Activated CD8-positive, alpha-beta T cell treated with anti-CD3 and anti-CD28 coated beads, Interleukin-2, amount 10 ng/mL, durations not matched to agents 7 days and 5 days (primary cell): ENCODE results near the gene TCF25. TPM values are rescaled to one million over a fixed set of nuclear protein-coding genes. Genes with fewer than 3 reads are reported as not detected.

Source experiments
- ATAC-seq: fragments of 150-1000 bp; cut with Tn5 transposase; one replicate; pipeline ENCODE4 v1.10.0; 2021; ENCODE audit warnings: moderate library complexity
- CTCF ChIA-PET: fragments of 350-600 bp; sonication (Branson Sonifier 250); formaldehyde crosslinking; loops from one replicate; lab custom pipeline; 2021; ENCODE audit warnings: antibody characterized with exemption; lab: Charles Lee
- POLR2A ChIA-PET: fragments of 350-600 bp; sonication (Branson Sonifier 250); formaldehyde crosslinking; loops from one replicate; lab custom pipeline; 2021; ENCODE audit warnings: antibody characterized with exemption; lab: Charles Lee
- DNase-seq: peaks from one replicate; pipeline ENCODE4 v3.0.0-alpha.2; 2020
- H3K27ac Mint-ChIP-seq: one replicate; pipeline ENCODE4 v1.8.0; 2021; ENCODE audit warnings: mild to moderate bottlenecking, mixed read lengths
- H3K27me3 Mint-ChIP-seq: one replicate; pipeline ENCODE4 v1.8.0; 2021; ENCODE audit warnings: low read depth, mixed read lengths
- H3K36me3 Mint-ChIP-seq: one replicate; pipeline ENCODE4 v1.8.0; 2021; ENCODE audit warnings: low read depth, mixed read lengths
- H3K4me1 Mint-ChIP-seq: one replicate; pipeline ENCODE4 v1.8.0; 2021; ENCODE audit warnings: low read depth, mixed read lengths
- H3K4me3 Mint-ChIP-seq: one replicate; pipeline ENCODE4 v1.8.0; 2021; ENCODE audit warnings: mild to moderate bottlenecking, mixed read lengths
- H3K9me3 Mint-ChIP-seq: one replicate; pipeline ENCODE4 v1.8.0; 2022; ENCODE audit warnings: mixed read lengths; ENCODE audit not compliant: insufficient read depth
- total RNA-seq, 2 experiments: library from RNA; stranded (reverse); gene quantifications; one replicate each; pipeline ENCODE4 v1.2.3, GENCODE V29; 2021

Gene TCF25
- total RNA-seq, 2 experiments from 2014 or later: 169 to 178 TPM

DNA sequence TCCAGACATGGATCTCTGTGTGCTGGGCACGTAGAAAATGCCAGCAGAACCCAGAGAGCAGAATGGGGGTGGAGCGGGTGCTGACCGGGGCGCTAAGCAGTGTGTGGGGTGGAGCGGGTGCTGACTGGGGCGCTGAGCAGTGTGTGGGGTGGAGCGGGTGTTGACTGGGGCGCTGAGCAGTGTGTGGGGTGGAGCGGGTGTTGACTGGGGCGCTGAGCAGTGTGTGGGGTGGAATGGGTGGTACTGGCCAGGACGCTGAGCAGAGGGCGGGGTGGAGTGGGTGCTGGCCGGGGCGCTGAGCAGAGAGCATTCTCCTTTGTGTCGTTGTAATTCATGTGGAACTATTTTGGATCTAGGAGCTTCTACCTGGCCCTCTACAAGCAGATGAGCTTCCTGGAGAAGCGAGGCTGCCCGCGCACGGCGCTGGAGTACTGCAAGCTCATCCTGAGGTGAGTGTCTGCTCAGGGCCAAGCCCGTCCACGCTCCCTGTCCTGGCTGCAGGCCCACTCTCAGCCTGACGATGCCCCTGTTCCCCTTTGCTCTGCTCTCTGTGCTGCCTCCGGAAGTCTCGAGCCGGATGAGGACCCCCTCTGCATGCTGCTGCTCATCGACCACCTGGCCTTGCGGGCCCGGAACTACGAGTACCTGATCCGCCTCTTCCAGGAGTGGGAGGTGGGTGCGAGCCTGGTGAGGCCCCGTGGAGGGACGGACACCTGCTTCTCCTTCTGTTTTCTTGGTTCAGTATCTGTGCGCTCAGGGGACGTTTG is 25.0 kb downstream of the TCF25 start:
- no peaks in the 10 kb centered on the region for H3K9me3 Mint-ChIP-seq
- ChIA-PET CTCF (no interaction called here), POLR2A (no interaction called here)
- no peaks in the 10 kb centered on the region for H3K27me3 Mint-ChIP-seq
- ATAC-seq (no peak), DNase-seq (no peak)
- H3K27ac Mint-ChIP-seq: no peak overlapping the region
- no peaks in the 10 kb centered on the region for H3K4me1 Mint-ChIP-seq
- H3K36me3 Mint-ChIP-seq: peaks cover 31% of the 10 kb centered on the region
- H3K4me3 Mint-ChIP-seq: no peak overlapping the region

DNA sequence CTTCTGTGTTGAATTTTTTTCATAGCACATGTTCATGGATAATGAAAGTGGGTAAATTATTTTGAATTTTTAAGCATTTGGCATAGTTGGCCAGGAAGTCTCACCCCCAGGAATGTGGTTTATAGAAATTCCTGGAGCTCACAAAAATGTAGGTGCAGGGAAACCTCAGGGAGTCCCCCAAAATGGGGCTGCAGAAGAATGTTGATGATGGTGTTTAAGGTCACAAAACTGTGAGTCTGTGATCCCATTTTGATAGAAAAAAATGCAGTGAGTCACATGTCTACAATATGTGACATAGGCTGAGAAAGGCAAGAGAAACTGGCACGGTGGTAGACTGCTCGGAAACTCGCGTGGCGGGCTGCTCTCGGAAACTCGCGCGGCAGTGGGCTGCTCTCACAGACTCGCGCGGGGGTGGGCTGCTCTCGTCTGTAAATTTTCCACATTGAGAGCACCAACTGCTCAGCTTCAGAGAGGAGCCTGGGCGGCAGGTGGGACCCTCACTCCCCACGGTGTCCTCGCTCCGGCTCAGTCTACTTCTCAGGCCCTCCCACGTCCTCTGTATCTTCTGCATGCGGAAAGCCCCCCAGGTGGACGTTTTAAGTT is 26.6 kb downstream of the TCF25 start:
- H3K27ac Mint-ChIP-seq: no peak overlapping the region

DNA sequence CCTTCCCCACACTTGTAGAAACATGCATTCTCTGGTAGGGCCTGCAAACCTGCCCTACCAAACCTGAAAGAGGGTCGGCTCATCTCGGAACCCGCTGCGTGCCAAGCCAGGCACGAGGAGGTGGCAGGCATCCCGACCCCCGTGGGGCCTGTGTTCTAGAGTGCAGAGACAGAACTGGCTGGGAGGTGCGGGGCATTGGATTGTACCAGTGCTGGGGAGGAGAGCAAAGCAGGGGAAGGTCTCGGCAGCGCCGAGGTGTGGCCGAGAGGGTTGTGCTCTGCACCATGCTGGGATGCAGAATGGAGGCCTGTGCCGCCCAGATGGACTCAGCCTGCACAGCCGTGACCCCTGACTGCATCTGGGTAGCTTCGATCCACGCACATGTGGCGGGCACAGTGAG is 27.5 kb downstream of the TCF25 start:
- no peaks in the 10 kb centered on the region for H3K4me1 Mint-ChIP-seq
- no peak overlapping the region for H3K4me3 Mint-ChIP-seq
- no peak overlapping the region for H3K27ac Mint-ChIP-seq
- H3K27me3 Mint-ChIP-seq: no peaks in the 10 kb centered on the region
- DNase-seq (no peak), ATAC-seq (no peak)
- POLR2A ChIA-PET: no interaction called here
- no peaks in the 10 kb centered on the region for H3K9me3 Mint-ChIP-seq
- CTCF ChIA-PET: interaction anchor here (2.5 kb wide), 1 partner anchor 10 kb away, joined by 9 read pairs; no protein-coding TSS in a partner anchor
- H3K36me3 Mint-ChIP-seq: peaks cover 31% of the 10 kb centered on the region

More for the DNA sequence above, 26.6 kb downstream of the TCF25 start:
- Mint-ChIP-seq H3K27me3 (no peaks in the 10 kb centered on the region), H3K9me3 (no peaks in the 10 kb centered on the region), H3K36me3 (peaks cover 31% of the 10 kb centered on the region), H3K4me3 (no peak overlapping the region), H3K4me1 (no peaks in the 10 kb centered on the region)
- no peak for ATAC-seq
- ChIA-PET POLR2A (no interaction called here), CTCF (interaction anchor here (2.5 kb wide), 1 partner anchor 11 kb away, joined by 9 read pairs; no protein-coding TSS in a partner anchor)
- no peak for DNase-seq

GRCh38 chr16:89902980-89903379 is 29.6 kb downstream of the TCF25 start:
- Mint-ChIP-seq H3K4me1 (no peaks in the 10 kb centered on the region), H3K4me3 (no peak overlapping the region), H3K9me3 (no peaks in the 10 kb centered on the region), H3K36me3 (peaks cover 41% of the 10 kb centered on the region), H3K27me3 (no peaks in the 10 kb centered on the region), H3K27ac (no peak overlapping the region)
- ATAC-seq: no peak
- CTCF ChIA-PET: no interaction called here
- POLR2A ChIA-PET: no interaction called here
- no peak for DNase-seq

GRCh38 chr16:89903908-89904515 is 30.6 kb downstream of the TCF25 start:
- CTCF ChIA-PET: no interaction called here

GRCh38 chr16:89904606-89905510 is 31.5 kb downstream of the TCF25 start:
- ChIA-PET CTCF (no interaction called here), POLR2A (no interaction called here)
- Mint-ChIP-seq H3K9me3 (no peaks in the 10 kb centered on the region), H3K4me3 (no peak overlapping the region), H3K4me1 (peaks cover 3% of the 10 kb centered on the region), H3K27me3 (no peaks in the 10 kb centered on the region), H3K36me3 (peaks cover 37% of the 10 kb centered on the region), H3K27ac (no peak overlapping the region)
- no peak for ATAC-seq
- no peak for DNase-seq

More at GRCh38 chr16:89903908-89904515, 30.6 kb downstream of the TCF25 start:
- H3K27ac Mint-ChIP-seq: no peak overlapping the region
- H3K4me3 Mint-ChIP-seq: no peak overlapping the region
- POLR2A ChIA-PET: no interaction called here
- DNase-seq: no peak
- H3K36me3 Mint-ChIP-seq: peaks cover 38% of the 10 kb centered on the region
- H3K27me3 Mint-ChIP-seq: no peaks in the 10 kb centered on the region
- ATAC-seq: no peak
- H3K4me1 Mint-ChIP-seq: no peaks in the 10 kb centered on the region
- no peaks in the 10 kb centered on the region for H3K9me3 Mint-ChIP-seq

DNA sequence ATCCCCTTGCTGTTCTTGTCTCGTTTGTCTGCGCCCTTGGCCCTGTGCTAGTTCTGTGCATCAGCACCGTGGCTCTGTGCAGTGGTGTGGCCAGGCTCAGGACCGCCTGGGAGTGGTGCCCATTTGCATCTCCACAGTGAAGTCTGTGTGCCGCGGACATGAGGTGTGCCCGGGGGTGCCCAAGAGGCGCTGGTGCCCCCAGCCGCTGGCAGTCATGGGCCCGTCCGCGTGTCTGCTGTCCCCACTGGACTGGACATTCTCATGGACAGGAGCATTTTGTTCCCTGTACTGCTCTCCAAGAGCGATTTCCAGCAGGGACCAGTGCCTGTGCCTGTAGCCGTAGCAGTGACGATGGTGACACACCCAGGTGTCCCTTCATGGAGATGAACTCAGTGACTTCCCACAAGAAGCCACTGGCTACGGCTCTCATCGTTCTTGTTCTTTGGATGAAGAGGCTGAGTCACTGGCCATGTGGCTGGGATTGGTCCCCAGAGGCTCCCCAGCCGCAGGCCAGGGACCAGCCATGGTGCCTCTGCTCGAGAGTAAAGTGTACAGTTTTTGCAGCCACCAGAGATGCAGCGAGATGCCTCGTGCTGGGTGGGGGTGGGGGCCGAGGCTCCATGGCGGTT is 32.2 kb downstream of the TCF25 start:
- ChIA-PET POLR2A (no interaction called here), CTCF (no interaction called here)
- peaks cover 36% of the 10 kb centered on the region for H3K36me3 Mint-ChIP-seq
- no peaks in the 10 kb centered on the region for H3K9me3 Mint-ChIP-seq
- peaks cover 8% of the 10 kb centered on the region for H3K4me1 Mint-ChIP-seq
- no peak overlapping the region for H3K27ac Mint-ChIP-seq
- H3K4me3 Mint-ChIP-seq: no peak overlapping the region
- no peak for ATAC-seq
- H3K27me3 Mint-ChIP-seq: no peaks in the 10 kb centered on the region
- no peak for DNase-seq

DNA sequence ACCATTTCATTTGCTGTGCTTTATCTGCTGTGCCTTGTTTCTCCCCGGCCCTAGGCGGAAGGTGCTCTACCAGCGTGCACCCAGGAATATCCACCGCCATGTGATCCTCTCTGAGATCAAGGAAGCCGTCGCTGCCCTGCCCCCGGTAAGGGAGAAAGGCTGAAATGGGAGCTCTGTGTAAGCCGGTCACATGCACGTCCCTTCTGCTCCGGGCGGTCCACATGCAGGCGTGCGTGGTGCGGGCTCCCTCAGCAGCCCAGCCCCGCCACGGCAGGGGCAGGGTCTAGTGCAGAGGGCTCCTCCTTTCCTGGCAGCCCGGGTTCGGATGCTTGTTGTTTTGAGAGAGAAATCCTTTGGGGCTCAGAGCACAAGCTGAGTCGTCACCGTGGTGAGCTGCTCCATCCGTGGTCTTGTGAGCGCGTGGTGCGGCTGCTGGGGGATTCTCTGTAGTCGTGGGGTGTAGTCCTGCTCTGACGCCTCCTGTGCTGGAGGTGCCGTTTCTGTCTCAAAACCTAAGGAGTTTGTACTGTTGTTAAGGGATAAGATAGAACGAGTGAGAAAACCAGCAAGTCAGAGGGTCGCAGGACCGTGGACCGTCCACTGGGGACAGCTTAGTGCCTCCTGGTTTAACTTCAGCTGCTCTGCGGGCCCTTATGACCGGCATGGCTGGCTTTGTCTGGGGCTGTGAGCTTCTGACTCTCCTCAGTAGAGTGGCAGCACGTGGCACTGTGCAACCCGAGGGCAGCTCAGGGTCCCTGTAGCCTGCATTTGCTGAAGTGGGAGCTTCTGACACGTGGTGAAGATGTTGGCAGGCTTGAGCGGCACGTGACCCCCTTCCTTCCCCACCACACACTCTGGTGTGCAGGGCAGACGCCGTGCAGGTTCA is 33.0 kb downstream of the TCF25 start:
- no peak overlapping the region for H3K4me3 Mint-ChIP-seq
- ATAC-seq (peak; percentile 25), DNase-seq (no peak)
- H3K27ac Mint-ChIP-seq: no peak overlapping the region
- no peaks in the 10 kb centered on the region for H3K27me3 Mint-ChIP-seq
- CTCF ChIA-PET: interaction anchor here (0.6 to 1.5 kb wide), 2 partner anchors 10 to 200 kb away, joined by 3 read pairs; no protein-coding TSS in a partner anchor
- peaks cover 8% of the 10 kb centered on the region for H3K4me1 Mint-ChIP-seq
- POLR2A ChIA-PET: no interaction called here
- H3K9me3 Mint-ChIP-seq: no peaks in the 10 kb centered on the region
- peaks cover 36% of the 10 kb centered on the region for H3K36me3 Mint-ChIP-seq

GRCh38 chr16:89907055-89907814 is 33.8 kb downstream of the TCF25 start:
- Mint-ChIP-seq H3K27me3 (no peaks in the 10 kb centered on the region), H3K9me3 (no peaks in the 10 kb centered on the region), H3K4me3 (no peak overlapping the region), H3K4me1 (peaks cover 8% of the 10 kb centered on the region), H3K27ac (no peak overlapping the region), H3K36me3 (peaks cover 38% of the 10 kb centered on the region)
- ATAC-seq (no peak), DNase-seq (no peak)
- POLR2A ChIA-PET: interaction anchor here (0.8 kb wide), 1 partner anchor 34 kb away, joined by 3 read pairs; the partner anchor contains the start of gene TCF25
- CTCF ChIA-PET: interaction anchor here (0.5 to 3.6 kb wide), 5 partner anchors 11 to 201 kb away, joined by 3 to 16 read pairs (median 3); partner anchors contain the start of gene MC1R

DNA sequence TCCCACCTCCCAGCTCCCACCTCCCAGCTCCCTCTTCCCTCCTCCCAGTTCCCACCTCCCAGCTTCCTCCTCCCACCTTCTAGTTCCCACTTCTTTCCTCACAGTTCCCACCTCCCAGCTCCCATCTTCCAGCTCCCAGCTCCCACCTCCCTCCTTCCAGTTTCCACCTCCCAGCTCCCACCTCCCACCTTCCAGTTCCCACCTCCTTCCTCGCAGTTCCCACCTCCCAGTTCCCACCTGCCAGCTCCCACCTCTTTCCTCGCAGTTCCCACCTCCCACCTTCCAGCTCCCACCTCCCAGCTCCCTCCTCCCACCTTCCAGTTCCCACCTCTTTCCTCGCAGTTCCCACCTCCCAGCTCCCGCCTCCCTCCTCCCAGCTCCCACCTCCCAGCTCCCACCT is 34.8 kb downstream of the TCF25 start:
- H3K4me1 Mint-ChIP-seq: peaks cover 10% of the 10 kb centered on the region
- no peaks in the 10 kb centered on the region for H3K27me3 Mint-ChIP-seq
- no peak overlapping the region for H3K27ac Mint-ChIP-seq
- ChIA-PET CTCF (interaction anchor here (1.1 to 3.6 kb wide), 3 partner anchors 10 to 208 kb away, joined by 3 to 16 read pairs (median 6); partner anchors contain the start of gene MC1R), POLR2A (interaction anchor here (0.6 to 0.8 kb wide), 2 partner anchors 35 to 118 kb away, joined by 3 read pairs; partner anchors contain the start of gene TCF25)
- ATAC-seq (no peak), DNase-seq (no peak)
- H3K4me3 Mint-ChIP-seq: no peak overlapping the region
- H3K9me3 Mint-ChIP-seq: no peaks in the 10 kb centered on the region
- H3K36me3 Mint-ChIP-seq: peaks cover 40% of the 10 kb centered on the region
